ACHN (cell line): Measurements from ENCODE around the gene TCF3.

Experiments used
- DNase-seq: peaks from one replicate; pipeline ENCODE4 v3.0.0-alpha.2; 2015
- in situ Hi-C: cut with HindIII; loops from 2 replicates; pipeline ENCODE4 v1.10.0; 2017; ENCODE audit warnings: low sequenced_read_pairs, low pct_ligation_motif_present, low pct_unique_long_range_greater_than_20kb

The TCF3 gene

GRCh38 chr19:1602091-1602707, 50.2 kb downstream of the TCF3 start:
- in situ Hi-C loops: no loop called here

GRCh38 chr19:1601613-1602064, 50.8 kb downstream of the TCF3 start:
- no peak for DNase-seq
- in situ Hi-C loops: no loop called here

More at GRCh38 chr19:1602091-1602707, 50.2 kb downstream of the TCF3 start:
- DNase-seq: no peak

GRCh38 chr19:1599460-1599846, 53.0 kb downstream of the TCF3 start:
- in situ Hi-C loops: no loop called here
- DNase-seq: no peak

GRCh38 chr19:1598777-1599459, 53.5 kb downstream of the TCF3 start:
- in situ Hi-C loops: no loop called here
- no peak for DNase-seq

- no peak for DNase-seq
- in situ Hi-C loops: no loop called here
Observed at GRCh38 chr19:1593501-1593772, 59.0 kb downstream of the TCF3 start.

GRCh38 chr19:1592755-1593500, 59.5 kb downstream of the TCF3 start, which contains the start of gene MBD3:
Gene MBD3, minus strand, starts transcription at chr19:1592865. Its CDS starts 234 bp downstream, at chr19:1592631.
- DNase-seq: peak; percentile 90
- in situ Hi-C loops: no loop called here

- in situ Hi-C loops: no loop called here
- peak; percentile 87 for DNase-seq
Observed at GRCh38 chr19:1592024-1592754, 60.2 kb downstream of the TCF3 start.

- in situ Hi-C loops: no loop called here
- peak; percentile 6 for DNase-seq
Observed at GRCh38 chr19:1591421-1592023, 60.9 kb downstream of the TCF3 start.

- in situ Hi-C loops: no loop called here
- peak; percentile 37 for DNase-seq
Observed at GRCh38 chr19:1590641-1591397, 61.6 kb downstream of the TCF3 start.

GRCh38 chr19:1587872-1588271, 64.5 kb downstream of the TCF3 start:
- in situ Hi-C loops: no loop called here

GRCh38 chr19:1585243-1585580, 67.2 kb downstream of the TCF3 start:
- in situ Hi-C loops: no loop called here

More at GRCh38 chr19:1587872-1588271, 64.5 kb downstream of the TCF3 start:
- DNase-seq: no peak

GRCh38 chr19:1584500-1585242, 67.7 kb downstream of the TCF3 start:
- DNase-seq: no peak
- in situ Hi-C loops: no loop called here

More at GRCh38 chr19:1585243-1585580, 67.2 kb downstream of the TCF3 start:
- no peak for DNase-seq

- in situ Hi-C loops: no loop called here
- no peak for DNase-seq
Observed at GRCh38 chr19:1582201-1582600, 70.2 kb downstream of the TCF3 start.

- in situ Hi-C loops: no loop called here
- no peak for DNase-seq
Observed at GRCh38 chr19:1580957-1581356, 71.5 kb downstream of the TCF3 start.

GRCh38 chr19:1580382-1580781, 72.0 kb downstream of the TCF3 start:
- DNase-seq: no peak
- in situ Hi-C loops: no loop called here

GRCh38 chr19:1579222-1579621, 73.2 kb downstream of the TCF3 start:
- no peak for DNase-seq
- in situ Hi-C loops: no loop called here

GRCh38 chr19:1577929-1578618, 74.3 kb downstream of the TCF3 start:
- in situ Hi-C loops: no loop called here
- no peak for DNase-seq
